PC-3 (cell line): Measurements from ENCODE around the gene LIPC. TPM values are rescaled to one million over a fixed set of nuclear protein-coding genes. Genes with fewer than 3 reads are reported as not detected.
A peak's percentile ranks its signal among the peaks of the same experiment; 100 is the strongest.

Experiments used
- ATAC-seq: fragments of 200-7000 bp; cut with Tn5 transposase; 2 replicates; pipeline ENCODE4 v1.9.1; 2020; ENCODE audit warnings: mild to moderate bottlenecking, moderate library complexity
- BruUV-seq: library from RNA; stranded (reverse); fragments of 400-500 nt; replicated peaks from 2 replicates; lab custom pipeline; 2021; lab: Mats Ljungman, UMichigan
- CTCF ChIA-PET: fragments of 300-600 bp; sonication (Branson Sonifier 250); formaldehyde crosslinking; loops from one replicate; lab custom pipeline; 2022; ENCODE audit warnings: antibody characterized with exemption; lab: Charles Lee
- POLR2A ChIA-PET: fragments of 300-600 bp; sonication (Branson Sonifier 250); formaldehyde crosslinking; loops from one replicate; lab custom pipeline; 2022; ENCODE audit warnings: antibody characterized with exemption; ENCODE audit not compliant: unreplicated experiment; lab: Charles Lee
- DNase-seq: peaks from one replicate; pipeline ENCODE4 v3.0.0-alpha.2; 2015
- H2AFZ ChIP-seq: fragments of 300-600 bp; sonication (generic); 2 replicates; pipeline ENCODE4 v1.6.0; 2016; ENCODE audit warnings: antibody characterized with exemption, low read length
- H3F3A ChIP-seq: fragments of 300-600 bp; sonication (generic); one replicate; pipeline ENCODE4 v1.6.0; 2017; ENCODE audit warnings: antibody characterized with exemption, low read length, control low read depth, mild to moderate bottlenecking; ENCODE audit not compliant: unreplicated experiment
- H3K27ac ChIP-seq: fragments of 300-600 bp; sonication (generic); 2 replicates; pipeline ENCODE4 v1.5.1; 2016; ENCODE audit warnings: mild to moderate bottlenecking, low read length
- H3K27me3 ChIP-seq: fragments of 300-600 bp; sonication (generic); 2 replicates; pipeline ENCODE4 v1.6.1; 2016; ENCODE audit warnings: low read length, mixed read lengths
- H3K36me3 ChIP-seq: fragments of 300-600 bp; sonication (generic); 2 replicates; pipeline ENCODE4 v1.6.1; 2016; ENCODE audit warnings: low read depth, mixed run types, low read length, mixed read lengths
- H3K4me1 ChIP-seq: fragments of 300-600 bp; sonication (generic); 2 replicates; pipeline ENCODE4 v1.5.1; 2016; ENCODE audit warnings: low read length; ENCODE audit not compliant: insufficient read depth
- H3K4me2 ChIP-seq: fragments of 300-600 bp; sonication (generic); 2 replicates; pipeline ENCODE4 v1.6.0; 2016; ENCODE audit warnings: low read length
- H3K4me3 ChIP-seq: fragments of 300-600 bp; sonication (generic); 2 replicates; pipeline ENCODE4 v1.5.1; 2016; ENCODE audit warnings: mild to moderate bottlenecking, low read length, mixed read lengths
- H3K79me2 ChIP-seq: fragments of 300-600 bp; sonication (generic); 2 replicates; pipeline ENCODE4 v1.6.1; 2017; ENCODE audit warnings: low read length, mixed read lengths
- H3K9ac ChIP-seq: fragments of 300-600 bp; sonication (generic); 2 replicates; pipeline ENCODE4 v1.6.0; 2016; ENCODE audit warnings: mild to moderate bottlenecking, low read length
- H3K9me2 ChIP-seq: fragments of 300-600 bp; sonication (generic); replicated peaks from 2 replicates; pipeline ENCODE4 v1.6.1; 2016; ENCODE audit warnings: mixed run types, low read length, mixed read lengths
- H3K9me3 ChIP-seq: fragments of 300-600 bp; sonication (generic); 2 replicates; pipeline ENCODE4 v1.6.1; 2016; ENCODE audit warnings: low read length, mixed read lengths
- H4K20me1 ChIP-seq: fragments of 300-600 bp; sonication (generic); 2 replicates; pipeline ENCODE4 v1.6.1; 2016; ENCODE audit warnings: low read length, mixed read lengths
- EZH2 ChIP-seq: fragments of 300-600 bp; sonication (generic); IDR thresholded peaks from one replicate; pipeline ENCODE4 v1.6.1; 2017; ENCODE audit warnings: antibody characterized with exemption, mild to moderate bottlenecking, low read length; ENCODE audit not compliant: unreplicated experiment
- EZH2phosphoT487 ChIP-seq: fragments of 300-600 bp; sonication (generic); IDR thresholded peaks from 2 replicates; pipeline ENCODE4 v1.6.1; 2018; ENCODE audit warnings: mild to moderate bottlenecking, antibody characterized with exemption, low read length, borderline replicate concordance
- intact Hi-C: fragments of 100-400 bp; cut with micrococcal nuclease; formaldehyde crosslinking; loops from 2 replicates; pipeline ENCODE4 v1.9.0; 2023
- total RNA-seq: library from RNA; depleted of rRNA; stranded (reverse); fragments of >200 nt; gene quantifications from 2 replicates; pipeline ENCODE4 v1.2.3, GENCODE V29; 2014
- TF ChIP-seq, protein P1 (sequence below): fragments of 300-600 bp; sonication (generic); conservative IDR thresholded peaks from 2 replicates; pipeline ENCODE4 v1.5.1; 2017; ENCODE audit warnings: antibody characterized with exemption, low read depth, mild to moderate bottlenecking, low read length

The LIPC gene
- total RNA-seq, 1 experiment from 2014 or later, result not detected

DNA sequence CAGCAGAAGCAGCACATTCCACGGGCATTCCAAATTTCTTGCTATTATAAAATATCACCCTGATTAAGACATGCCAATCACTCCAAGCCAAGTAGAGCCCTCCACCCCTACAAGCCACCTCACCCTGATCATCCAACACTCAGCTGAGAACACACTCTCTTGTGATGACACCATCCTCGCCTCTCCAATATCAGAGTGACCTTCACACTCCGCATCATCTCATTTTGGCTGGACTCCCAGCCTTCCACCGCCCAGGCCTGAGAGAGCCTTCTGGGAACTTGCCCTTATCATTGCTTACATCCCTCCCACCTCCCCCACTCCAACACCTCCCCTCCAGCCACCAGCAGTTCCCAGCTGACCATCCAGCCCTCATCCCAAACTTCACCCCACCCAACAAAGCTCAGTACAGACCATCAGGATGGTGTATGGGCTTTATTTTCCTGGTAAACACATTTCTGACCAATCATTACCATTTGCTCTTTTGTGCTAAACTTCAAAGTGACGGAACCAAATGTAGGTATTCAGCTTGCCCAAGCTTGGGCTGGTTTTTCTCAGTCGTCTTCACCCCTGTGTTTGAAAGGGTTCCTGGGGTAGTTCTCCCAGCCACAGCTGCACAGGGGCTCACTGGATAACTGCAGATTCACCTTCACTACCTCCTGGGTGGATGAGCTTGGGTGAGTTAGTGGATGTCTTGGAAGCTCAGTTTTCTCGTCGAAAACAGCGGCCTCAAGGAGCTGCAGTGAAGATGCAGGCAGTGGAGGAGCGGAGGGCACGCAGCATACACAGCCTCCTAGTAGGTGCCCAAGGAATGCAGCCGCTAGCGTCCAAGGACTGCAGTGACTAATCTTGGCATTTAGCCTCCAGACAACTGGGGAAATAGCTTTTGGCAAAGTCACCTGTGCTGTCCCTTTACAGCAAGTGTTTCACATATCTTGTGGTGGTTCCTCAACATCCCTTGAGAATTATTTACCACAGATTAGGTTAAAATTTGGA is 115.1 kb downstream of the LIPC start:
- Histone ChIP-seq H3K9me3 (no peaks in the 10 kb centered on the region), H4K20me1 (no peaks in the 10 kb centered on the region), H3K27me3 (no peaks in the 10 kb centered on the region), H3K9ac (no peak overlapping the region; the same call in 1 of the 2 replicates), H3K36me3 (no peaks in the 10 kb centered on the region), H3K79me2 (no peaks in the 10 kb centered on the region), H3F3A (no peaks in the 10 kb centered on the region), H2AFZ (no peak overlapping the region), H3K9me2 (no peaks in the 10 kb centered on the region), H3K4me2 (peak overlapping the region; percentile 46), H3K27ac (peak overlapping the region; percentile 72), H3K4me3 (no peak overlapping the region), H3K4me1 (peaks cover 31% of the 10 kb centered on the region)
- ATAC-seq, result peak; percentile 97
- ChIA-PET CTCF (no interaction called here), POLR2A (interaction anchor here (0.6 kb wide), 2 partner anchors 203 to 416 kb away, joined by 6 to 28 read pairs; no protein-coding TSS in a partner anchor)
- DNase-seq, result peak; percentile 96
- TF ChIP-seq EZH2phosphoT487, result no peak
- TF ChIP-seq, protein P1, sequence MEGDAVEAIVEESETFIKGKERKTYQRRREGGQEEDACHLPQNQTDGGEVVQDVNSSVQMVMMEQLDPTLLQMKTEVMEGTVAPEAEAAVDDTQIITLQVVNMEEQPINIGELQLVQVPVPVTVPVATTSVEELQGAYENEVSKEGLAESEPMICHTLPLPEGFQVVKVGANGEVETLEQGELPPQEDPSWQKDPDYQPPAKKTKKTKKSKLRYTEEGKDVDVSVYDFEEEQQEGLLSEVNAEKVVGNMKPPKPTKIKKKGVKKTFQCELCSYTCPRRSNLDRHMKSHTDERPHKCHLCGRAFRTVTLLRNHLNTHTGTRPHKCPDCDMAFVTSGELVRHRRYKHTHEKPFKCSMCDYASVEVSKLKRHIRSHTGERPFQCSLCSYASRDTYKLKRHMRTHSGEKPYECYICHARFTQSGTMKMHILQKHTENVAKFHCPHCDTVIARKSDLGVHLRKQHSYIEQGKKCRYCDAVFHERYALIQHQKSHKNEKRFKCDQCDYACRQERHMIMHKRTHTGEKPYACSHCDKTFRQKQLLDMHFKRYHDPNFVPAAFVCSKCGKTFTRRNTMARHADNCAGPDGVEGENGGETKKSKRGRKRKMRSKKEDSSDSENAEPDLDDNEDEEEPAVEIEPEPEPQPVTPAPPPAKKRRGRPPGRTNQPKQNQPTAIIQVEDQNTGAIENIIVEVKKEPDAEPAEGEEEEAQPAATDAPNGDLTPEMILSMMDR, result no peak
- no TSS peak for BruUV-seq
- intact Hi-C loops, result no loop called here

- Histone ChIP-seq H4K20me1 (no peaks in the 10 kb centered on the region), H3K9ac (no peak overlapping the region), H3K4me1 (peaks cover 37% of the 10 kb centered on the region), H3K27ac (peak overlapping the region; percentile 72), H3K4me2 (peak overlapping the region; percentile 46), H3K4me3 (no peak overlapping the region), H3K9me2 (no peaks in the 10 kb centered on the region), H3K79me2 (no peaks in the 10 kb centered on the region), H3F3A (no peaks in the 10 kb centered on the region), H3K36me3 (no peaks in the 10 kb centered on the region), H3K9me3 (no peaks in the 10 kb centered on the region), H3K27me3 (no peaks in the 10 kb centered on the region), H2AFZ (no peak overlapping the region)
- DNase-seq (peak; percentile 12), ATAC-seq (no peak)
- BruUV-seq, result no TSS peak
- intact Hi-C loops, result no loop called here
- TF ChIP-seq, protein P1, result no peak
- TF ChIP-seq EZH2 (no peak), EZH2phosphoT487 (no peak)
- ChIA-PET CTCF (no interaction called here), POLR2A (interaction anchor here (0.6 kb wide), 1 partner anchor 202 kb away, joined by 6 read pairs; no protein-coding TSS in a partner anchor)
These were observed 116.0 kb downstream of the LIPC start for GRCh38 chr15:58547628-58548307.
